A673 (cell line): ENCODE data around the gene SCG2. TPM values are rescaled to one million over a fixed set of nuclear protein-coding genes. Genes with fewer than 3 reads are reported as not detected.

Experiments
- BruUV-seq: library from RNA; stranded (reverse); fragments of 400-500 nt; replicated peaks from 2 replicates; lab custom pipeline; 2021; lab: Mats Ljungman, UMichigan
- CTCF ChIA-PET: fragments of 300-600 bp; sonication (Branson Sonifier 250); formaldehyde crosslinking; loops from one replicate; lab custom pipeline; 2022; ENCODE audit warnings: antibody characterized with exemption; lab: Charles Lee
- POLR2A ChIA-PET: fragments of 300-600 bp; sonication (Branson Sonifier 250); formaldehyde crosslinking; loops from one replicate; lab custom pipeline; 2022; ENCODE audit warnings: antibody characterized with exemption; ENCODE audit not compliant: low non-redundant PET; lab: Charles Lee
- DNase-seq: peaks from one replicate; pipeline ENCODE4 v3.0.0-alpha.2; 2015; ENCODE audit warnings: low spot score
- H3K27ac ChIP-seq: fragments of 200-600 bp; sonication (generic); 2 replicates; pipeline ENCODE4 v1.5.1; 2016; ENCODE audit warnings: mixed run types, low read depth, mild to moderate bottlenecking, mixed read lengths, antibody characterized with exemption, low read length; ENCODE audit not compliant: poor library complexity, severe bottlenecking
- H3K27me3 ChIP-seq: fragments of 200-600 bp; sonication (generic); replicated peaks from 2 replicates; pipeline ENCODE4 v1.6.1; 2017; ENCODE audit warnings: mixed run types, low read depth, mild to moderate bottlenecking, mixed read lengths, antibody characterized with exemption, low read length; ENCODE audit not compliant: insufficient read depth, poor library complexity
- H3K36me3 ChIP-seq: fragments of 200-600 bp; sonication (generic); 2 replicates; pipeline ENCODE4 v1.6.1; 2016; ENCODE audit warnings: mixed run types, mild to moderate bottlenecking, mixed read lengths, antibody characterized with exemption, low read length; ENCODE audit not compliant: insufficient read depth, poor library complexity, severe bottlenecking
- H3K4me1 ChIP-seq: fragments of 200-600 bp; sonication (generic); 2 replicates; pipeline ENCODE4 v1.6.1; 2017; ENCODE audit warnings: mixed run types, mild to moderate bottlenecking, mixed read lengths, antibody characterized with exemption, low read length; ENCODE audit not compliant: insufficient read depth, poor library complexity, severe bottlenecking
- H3K4me3 ChIP-seq: fragments of 200-600 bp; sonication (generic); 2 replicates; pipeline ENCODE4 v1.5.1; 2016; ENCODE audit warnings: low read depth, mixed run types, mild to moderate bottlenecking, mixed read lengths, low read length; ENCODE audit not compliant: poor library complexity, severe bottlenecking
- H3K9me3 ChIP-seq: fragments of 200-600 bp; sonication (generic); 2 replicates; pipeline ENCODE4 v1.6.1; 2016; ENCODE audit warnings: mixed run types, low read depth, mild to moderate bottlenecking, mixed read lengths, antibody characterized with exemption, low read length; ENCODE audit not compliant: poor library complexity, severe bottlenecking
- CTCF ChIP-seq: fragments of 300-800, 200-600 bp; sonication (generic); conservative IDR thresholded peaks from 2 replicates; pipeline ENCODE4 v1.5.1; 2017; ENCODE audit warnings: low read depth, mild to moderate bottlenecking, antibody characterized with exemption, low read length, moderate library complexity, mixed read lengths
- EZH2 ChIP-seq: fragments of 200-600 bp; sonication (generic); IDR thresholded peaks from 2 replicates; pipeline ENCODE4 v1.6.1; 2017; ENCODE audit warnings: borderline replicate concordance, low read depth, mild to moderate bottlenecking, mixed read lengths, antibody characterized with exemption, low read length; ENCODE audit not compliant: poor library complexity, severe bottlenecking
- intact Hi-C: fragments of 100-400 bp; cut with micrococcal nuclease; formaldehyde crosslinking; loops from one replicate; pipeline ENCODE4 v1.10.0; 2022; ENCODE audit not compliant: unreplicated experiment
- total RNA-seq: library from RNA; stranded (reverse); gene quantifications from 2 replicates; pipeline ENCODE4 v1.2.3, GENCODE V29; 2021

SCG2 gene
- total RNA-seq, 1 experiment from 2014 or later: 26.2 TPM

- no peaks in the 10 kb centered on the region for H3K27me3 ChIP-seq
- intact Hi-C loops: loop anchor here (10.0 kb wide), 1 partner anchor 303 kb away; no protein-coding TSS in a partner anchor
- H3K36me3 ChIP-seq: peaks cover 16% of the 10 kb centered on the region
- no peaks in the 10 kb centered on the region for H3K9me3 ChIP-seq
- ChIA-PET POLR2A (interaction anchor here (0.8 kb wide), 1 partner anchor 763 kb away, joined by 6 read pairs; no protein-coding TSS in a partner anchor), CTCF (no interaction called here)
- peaks cover 21% of the 10 kb centered on the region for H3K4me1 ChIP-seq
- no TSS peak for BruUV-seq
- TF ChIP-seq EZH2: no peak
- TF ChIP-seq CTCF: no peak
- DNase-seq: no peak
- H3K4me3 ChIP-seq: no peak overlapping the region
- no peak overlapping the region for H3K27ac ChIP-seq
Measured at GRCh38 chr2:223607476-223607875, 5.3 kb upstream of the SCG2 start.

GRCh38 chr2:223606946-223607345 lies 4.8 kb upstream of the SCG2 start:
- Histone ChIP-seq H3K9me3 (no peaks in the 10 kb centered on the region), H3K27ac (no peak overlapping the region), H3K4me1 (peaks cover 17% of the 10 kb centered on the region), H3K27me3 (no peaks in the 10 kb centered on the region), H3K4me3 (no peak overlapping the region), H3K36me3 (peaks cover 11% of the 10 kb centered on the region)
- no peak for DNase-seq
- no TSS peak for BruUV-seq
- POLR2A ChIA-PET: no interaction called here
- TF ChIP-seq CTCF: no peak
- no peak for TF ChIP-seq EZH2
- intact Hi-C loops: loop anchor here (10.0 kb wide), 1 partner anchor 302 kb away; no protein-coding TSS in a partner anchor
- CTCF ChIA-PET: no interaction called here

DNA sequence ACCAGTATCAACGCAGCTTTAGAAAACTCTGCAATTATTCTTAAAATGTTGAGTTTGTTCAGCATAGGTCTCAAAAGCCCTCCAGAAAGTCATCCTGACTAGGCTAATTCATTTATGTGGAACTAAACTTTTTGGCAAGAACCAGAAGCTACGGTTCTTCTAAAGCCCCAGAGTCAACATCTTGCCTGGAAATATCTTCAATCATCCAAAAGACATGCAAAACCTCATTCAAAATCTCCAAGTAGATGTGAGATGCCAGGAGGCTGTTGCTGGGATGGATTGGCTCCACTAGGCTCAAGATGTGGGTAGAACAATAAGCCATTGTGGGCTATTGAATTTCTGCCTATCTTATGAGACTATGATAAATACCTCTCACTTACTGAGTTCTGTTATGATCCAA lies 2.1 kb upstream of the SCG2 start:
- ChIA-PET CTCF (no interaction called here), POLR2A (no interaction called here)
- Histone ChIP-seq H3K9me3 (no peaks in the 10 kb centered on the region), H3K27me3 (no peaks in the 10 kb centered on the region), H3K4me3 (no peak overlapping the region), H3K36me3 (peaks cover 7% of the 10 kb centered on the region), H3K27ac (no peak overlapping the region), H3K4me1 (peaks cover 25% of the 10 kb centered on the region)
- no TSS peak for BruUV-seq
- intact Hi-C loops: loop anchor here (10.0 kb wide), 1 partner anchor 299 kb away; no protein-coding TSS in a partner anchor
- TF ChIP-seq EZH2 (no peak), CTCF (no peak)
- DNase-seq: no peak
